MM.1S (cell line): ENCODE data around the gene RASGEF1B.

Source experiments
- DNase-seq: peaks from one replicate; pipeline ENCODE4 v3.0.0-alpha.2; 2015
- H2AFZ ChIP-seq: fragments of 300-600 bp; sonication (generic); 2 replicates; pipeline ENCODE4 v1.6.0; 2016; ENCODE audit warnings: antibody characterized with exemption, low read length
- H3F3A ChIP-seq: fragments of 300-600 bp; sonication (generic); 2 replicates; pipeline ENCODE4 v1.6.1; 2016; ENCODE audit warnings: mild to moderate bottlenecking, antibody characterized with exemption, low read length, moderate library complexity, mixed read lengths; ENCODE audit not compliant: insufficient read depth
- H3K27ac ChIP-seq: fragments of 300-600 bp; sonication (generic); 2 replicates; pipeline ENCODE4 v1.5.1; 2016; ENCODE audit warnings: mild to moderate bottlenecking, low read length
- H3K27me3 ChIP-seq: fragments of 300-600 bp; sonication (generic); replicated peaks from 2 replicates; pipeline ENCODE4 v1.6.0; 2016; ENCODE audit warnings: low read length; ENCODE audit not compliant: insufficient read depth
- H3K36me3 ChIP-seq: fragments of 300-600 bp; sonication (generic); replicated peaks from 2 replicates; pipeline ENCODE4 v1.6.1; 2016; ENCODE audit warnings: mild to moderate bottlenecking, low read length, mixed read lengths; ENCODE audit not compliant: insufficient read depth
- H3K4me1 ChIP-seq: fragments of 300-600 bp; sonication (generic); 2 replicates; pipeline ENCODE4 v1.6.1; 2016; ENCODE audit warnings: low read length, mixed read lengths
- H3K4me2 ChIP-seq: fragments of 300-600 bp; sonication (generic); 2 replicates; pipeline ENCODE4 v1.6.0; 2016; ENCODE audit warnings: low read depth, low read length
- H3K4me3 ChIP-seq: fragments of 300-600 bp; sonication (generic); 2 replicates; pipeline ENCODE4 v1.5.1; 2016; ENCODE audit warnings: low read length, mixed read lengths
- H3K79me2 ChIP-seq: fragments of 300-600 bp; sonication (generic); 2 replicates; pipeline ENCODE4 v1.6.1; 2016; ENCODE audit warnings: mixed run types, low read length, mixed read lengths
- H3K9ac ChIP-seq: fragments of 300-600 bp; sonication (generic); 2 replicates; pipeline ENCODE4 v1.6.1; 2016; ENCODE audit warnings: low read length, mixed read lengths
- H3K9me2 ChIP-seq: fragments of 300-600 bp; sonication (generic); replicated peaks from 2 replicates; pipeline ENCODE4 v1.6.1; 2016; ENCODE audit warnings: mild to moderate bottlenecking, low read length, mixed read lengths; ENCODE audit not compliant: insufficient read depth
- H3K9me3 ChIP-seq: fragments of 300-600 bp; sonication (generic); replicated peaks from 2 replicates; pipeline ENCODE4 v1.6.1; 2016; ENCODE audit warnings: mild to moderate bottlenecking, low read length, mixed read lengths; ENCODE audit not compliant: insufficient read depth
- H4K20me1 ChIP-seq: fragments of 300-600 bp; sonication (generic); 2 replicates; pipeline ENCODE4 v1.6.1; 2016; ENCODE audit warnings: mild to moderate bottlenecking, low read length, moderate library complexity, mixed read lengths; ENCODE audit not compliant: insufficient read depth
- EZH2 ChIP-seq: fragments of 300-600 bp; sonication (generic); optimal IDR thresholded peaks from 2 replicates; pipeline ENCODE3; 2017; ENCODE audit warnings: low read depth, mild to moderate bottlenecking, antibody characterized with exemption, low read length, mixed read lengths
- EZH2phosphoT487 ChIP-seq: fragments of 300-600 bp; sonication (generic); IDR thresholded peaks from 2 replicates; pipeline ENCODE4 v1.6.1; 2018; ENCODE audit warnings: antibody characterized with exemption, low read length
- TF ChIP-seq, protein P1 (sequence below): fragments of 300-600 bp; sonication (generic); IDR thresholded peaks from 2 replicates; pipeline ENCODE4 v1.5.1; 2016; ENCODE audit warnings: antibody characterized with exemption, low read length, mixed read lengths

RASGEF1B gene

DNA sequence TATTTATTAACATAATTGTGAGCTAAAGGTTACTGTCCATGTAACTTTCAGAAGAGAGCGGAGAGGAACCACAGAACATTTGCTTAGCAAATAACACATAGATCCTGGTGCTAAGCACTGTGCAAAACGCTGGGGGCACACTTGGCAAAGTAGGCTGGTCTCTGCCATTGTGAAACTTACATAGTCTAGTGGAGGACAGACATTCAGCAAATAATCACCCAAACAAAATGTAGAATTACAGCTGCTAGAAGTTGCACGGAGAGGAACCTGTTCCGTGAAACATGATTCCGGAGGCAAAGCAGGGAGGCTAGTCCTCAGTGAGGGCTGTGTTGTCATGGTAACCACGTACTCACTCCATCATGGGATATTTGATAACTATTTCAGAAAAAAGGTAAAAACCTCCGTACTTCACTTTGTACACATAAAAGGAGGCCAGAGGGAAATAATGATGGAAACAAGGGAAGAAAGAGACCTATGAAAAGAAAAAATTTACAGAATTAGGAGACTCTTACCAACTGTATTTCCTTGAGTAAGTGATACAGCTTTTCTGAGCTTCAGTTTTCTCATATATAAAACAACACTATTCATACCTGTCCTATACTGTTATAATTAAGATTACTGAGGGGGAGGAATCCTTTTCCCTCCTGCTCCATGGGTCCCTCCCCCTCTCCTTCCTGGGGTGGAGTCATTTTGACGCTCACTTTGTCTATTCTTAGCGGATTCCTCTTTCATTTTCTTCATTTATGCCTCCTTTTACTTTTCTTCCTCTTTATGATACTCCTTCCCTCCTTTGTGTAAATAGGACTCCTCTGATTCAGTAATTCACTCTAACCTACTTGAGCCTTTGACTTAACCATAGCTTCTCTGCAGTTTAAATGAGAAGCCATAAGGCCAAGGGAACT is 825 bp upstream of the RASGEF1B start:
- TF ChIP-seq, protein P1, sequence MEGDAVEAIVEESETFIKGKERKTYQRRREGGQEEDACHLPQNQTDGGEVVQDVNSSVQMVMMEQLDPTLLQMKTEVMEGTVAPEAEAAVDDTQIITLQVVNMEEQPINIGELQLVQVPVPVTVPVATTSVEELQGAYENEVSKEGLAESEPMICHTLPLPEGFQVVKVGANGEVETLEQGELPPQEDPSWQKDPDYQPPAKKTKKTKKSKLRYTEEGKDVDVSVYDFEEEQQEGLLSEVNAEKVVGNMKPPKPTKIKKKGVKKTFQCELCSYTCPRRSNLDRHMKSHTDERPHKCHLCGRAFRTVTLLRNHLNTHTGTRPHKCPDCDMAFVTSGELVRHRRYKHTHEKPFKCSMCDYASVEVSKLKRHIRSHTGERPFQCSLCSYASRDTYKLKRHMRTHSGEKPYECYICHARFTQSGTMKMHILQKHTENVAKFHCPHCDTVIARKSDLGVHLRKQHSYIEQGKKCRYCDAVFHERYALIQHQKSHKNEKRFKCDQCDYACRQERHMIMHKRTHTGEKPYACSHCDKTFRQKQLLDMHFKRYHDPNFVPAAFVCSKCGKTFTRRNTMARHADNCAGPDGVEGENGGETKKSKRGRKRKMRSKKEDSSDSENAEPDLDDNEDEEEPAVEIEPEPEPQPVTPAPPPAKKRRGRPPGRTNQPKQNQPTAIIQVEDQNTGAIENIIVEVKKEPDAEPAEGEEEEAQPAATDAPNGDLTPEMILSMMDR = peak; percentile 66
- TF ChIP-seq EZH2phosphoT487 = no peak
- Histone ChIP-seq H3K4me1 (peaks cover 8% of the 10 kb centered on the region), H3K4me3 (peak overlapping the region; percentile 71), H3K9me2 (no peaks in the 10 kb centered on the region), H3K27me3 (no peaks in the 10 kb centered on the region), H3K9me3 (no peaks in the 10 kb centered on the region), H3K4me2 (peak overlapping the region; percentile 77), H3K27ac (peak overlapping the region; percentile 97), H3K36me3 (no peaks in the 10 kb centered on the region), H2AFZ (peak overlapping the region; percentile 59), H4K20me1 (no peaks in the 10 kb centered on the region), H3F3A (peaks cover 28% of the 10 kb centered on the region), H3K79me2 (peaks cover 41% of the 10 kb centered on the region), H3K9ac (peak overlapping the region; percentile 92)
- DNase-seq = peak; percentile 86

DNA sequence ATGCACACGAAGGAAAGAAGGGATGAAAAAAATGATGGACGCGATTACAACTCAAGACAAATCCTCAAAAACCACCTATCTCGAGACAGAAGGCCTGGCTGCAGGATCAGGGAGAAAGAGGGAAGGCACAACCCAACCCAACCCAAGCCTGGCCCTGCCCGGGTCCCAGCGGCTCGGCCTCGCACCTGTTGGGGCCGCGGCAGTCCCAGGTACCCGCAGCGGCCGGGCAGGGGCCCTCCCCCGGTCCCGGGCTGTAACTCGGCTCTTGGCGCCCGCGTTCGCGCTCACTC is 464 bp downstream of the RASGEF1B start:
- Histone ChIP-seq H3K4me1 (peaks cover 11% of the 10 kb centered on the region), H3K27me3 (no peaks in the 10 kb centered on the region), H3K27ac (peak overlapping the region; percentile 97), H3K9me3 (no peaks in the 10 kb centered on the region), H3K79me2 (peaks cover 54% of the 10 kb centered on the region), H2AFZ (0 out of 2 replicates have a peak overlapping the region, but pooled peaks have one; percentile 16), H3K9me2 (no peaks in the 10 kb centered on the region), H3F3A (peaks cover 28% of the 10 kb centered on the region), H4K20me1 (peaks cover 6% of the 10 kb centered on the region; the same call in 1 of the 2 replicates), H3K4me2 (peak overlapping the region; percentile 76), H3K9ac (peak overlapping the region; percentile 99), H3K36me3 (no peaks in the 10 kb centered on the region), H3K4me3 (peak overlapping the region; percentile 95)
- no peak for DNase-seq
- TF ChIP-seq EZH2phosphoT487 = no peak
- TF ChIP-seq, protein P1 = no peak

DNA sequence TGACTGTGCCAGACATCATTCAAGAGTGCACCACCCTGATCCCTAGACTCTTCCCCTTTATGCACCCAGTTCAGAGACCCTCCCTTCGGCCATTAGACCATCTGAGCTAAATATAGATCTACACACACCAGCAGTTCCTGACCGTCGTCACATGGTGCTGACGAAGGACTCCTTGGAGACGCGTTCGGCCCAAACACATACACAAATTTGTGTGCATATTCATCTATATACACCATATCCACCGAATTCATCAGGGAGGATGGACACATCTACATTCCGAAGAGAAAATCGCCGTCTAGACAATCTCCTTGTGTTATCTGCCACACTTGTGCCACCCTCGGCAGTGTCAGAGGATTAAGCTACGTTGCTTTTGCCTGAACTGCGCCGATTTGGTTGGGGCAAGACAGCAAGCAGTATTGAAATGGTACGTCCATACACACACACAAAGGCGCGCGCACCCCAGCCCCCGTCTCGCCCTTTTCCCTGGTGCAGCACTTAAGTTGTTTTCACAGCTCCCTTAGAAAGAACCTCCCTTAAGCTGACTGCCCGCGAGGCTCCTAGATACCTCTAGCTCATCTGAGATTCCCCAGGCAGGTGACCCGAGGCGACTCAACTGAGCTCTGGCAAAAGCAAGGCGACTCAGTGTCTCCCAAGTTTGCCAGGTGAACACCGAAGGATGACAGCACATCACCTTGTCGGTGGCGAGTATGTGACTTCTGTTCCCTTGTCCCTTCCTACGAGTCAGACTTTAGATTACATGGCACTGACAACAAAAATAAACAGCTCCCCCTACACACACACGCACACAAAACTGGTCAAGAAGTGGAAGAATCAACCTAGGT is 1.0 kb downstream of the RASGEF1B start:
- Histone ChIP-seq H3K9me2 (no peaks in the 10 kb centered on the region), H3K27me3 (no peaks in the 10 kb centered on the region), H3K4me2 (peak overlapping the region; percentile 76), H3F3A (peaks cover 28% of the 10 kb centered on the region), H3K4me3 (peak overlapping the region; percentile 95), H3K36me3 (no peaks in the 10 kb centered on the region), H3K9ac (peak overlapping the region; percentile 99), H3K27ac (peak overlapping the region; percentile 97), H3K4me1 (peaks cover 16% of the 10 kb centered on the region), H2AFZ (0 out of 2 replicates have a peak overlapping the region, but pooled peaks have one; percentile 16), H3K9me3 (no peaks in the 10 kb centered on the region), H3K79me2 (peaks cover 60% of the 10 kb centered on the region), H4K20me1 (peaks cover 6% of the 10 kb centered on the region; the same call in 1 of the 2 replicates)
- peak; percentile 72 for DNase-seq
- no peak for TF ChIP-seq EZH2
- TF ChIP-seq, protein P1 = no peak
- no peak for TF ChIP-seq EZH2phosphoT487
